Measurements from ENCODE around the gene CLIP1. TPM values are rescaled to one million over a fixed set of nuclear protein-coding genes. Genes with fewer than 3 reads are reported as not detected.

CLIP1 gene
- total RNA-seq, 4 donors from 2014 or later, result 78.7 to 147 (median 118) TPM

DNA sequence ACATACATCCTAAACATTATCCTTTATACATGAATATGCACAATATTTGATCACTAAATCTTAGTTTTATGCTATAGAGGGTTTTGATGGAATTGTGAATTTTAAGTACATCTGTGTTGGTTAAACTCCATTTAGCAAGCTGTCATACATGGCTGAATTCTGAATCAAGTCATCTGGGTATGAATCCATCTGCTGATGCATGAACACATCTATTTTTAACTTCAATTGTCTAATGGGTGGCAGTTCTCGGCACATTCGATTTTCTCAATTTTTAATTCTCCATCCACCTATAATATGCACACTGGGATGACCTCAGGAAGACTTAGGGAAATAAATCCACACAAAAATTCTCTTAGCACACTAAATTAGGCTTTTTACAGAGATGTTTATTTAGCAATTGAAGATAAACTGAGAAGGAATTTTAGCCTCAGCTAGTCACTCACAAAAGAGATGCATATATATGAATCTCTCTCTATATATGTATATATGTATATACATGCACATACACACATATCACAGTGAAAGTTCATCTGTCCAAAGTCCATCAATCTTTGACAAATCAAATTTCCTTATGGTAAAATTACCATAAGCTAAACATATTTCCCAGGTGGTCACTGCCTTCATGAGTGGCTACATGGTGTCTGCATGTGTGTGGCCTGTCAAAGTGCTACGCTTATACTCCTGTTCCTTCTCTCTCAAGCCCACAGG is 111.7 kb downstream of the CLIP1 start:
- 85 to 94% methylated on average over 3 of the region's 3 CpGs for WGBS, 2 donors
- H3K27ac ChIP-seq, result no peak overlapping the region
- H3K36me3 ChIP-seq, result peaks cover 0 to 99% (median 5%) of the 10 kb centered on the region in 3 donors
- DNase-seq, result no peak
- no peaks in the 10 kb centered on the region for H3K4me1 ChIP-seq
- TF ChIP-seq, protein P1, sequence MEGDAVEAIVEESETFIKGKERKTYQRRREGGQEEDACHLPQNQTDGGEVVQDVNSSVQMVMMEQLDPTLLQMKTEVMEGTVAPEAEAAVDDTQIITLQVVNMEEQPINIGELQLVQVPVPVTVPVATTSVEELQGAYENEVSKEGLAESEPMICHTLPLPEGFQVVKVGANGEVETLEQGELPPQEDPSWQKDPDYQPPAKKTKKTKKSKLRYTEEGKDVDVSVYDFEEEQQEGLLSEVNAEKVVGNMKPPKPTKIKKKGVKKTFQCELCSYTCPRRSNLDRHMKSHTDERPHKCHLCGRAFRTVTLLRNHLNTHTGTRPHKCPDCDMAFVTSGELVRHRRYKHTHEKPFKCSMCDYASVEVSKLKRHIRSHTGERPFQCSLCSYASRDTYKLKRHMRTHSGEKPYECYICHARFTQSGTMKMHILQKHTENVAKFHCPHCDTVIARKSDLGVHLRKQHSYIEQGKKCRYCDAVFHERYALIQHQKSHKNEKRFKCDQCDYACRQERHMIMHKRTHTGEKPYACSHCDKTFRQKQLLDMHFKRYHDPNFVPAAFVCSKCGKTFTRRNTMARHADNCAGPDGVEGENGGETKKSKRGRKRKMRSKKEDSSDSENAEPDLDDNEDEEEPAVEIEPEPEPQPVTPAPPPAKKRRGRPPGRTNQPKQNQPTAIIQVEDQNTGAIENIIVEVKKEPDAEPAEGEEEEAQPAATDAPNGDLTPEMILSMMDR (IDR thresholded peaks at IDR 0.05), result no peak
- no peak for TF ChIP-seq POLR2A (IDR thresholded peaks at IDR 0.05)
- intact Hi-C loops (cut with DNase I), result no loop called here
- no peaks in the 10 kb centered on the region for H3K9me3 ChIP-seq
- H3K4me3 ChIP-seq, result no peak overlapping the region
- H3K27me3 ChIP-seq, result no peaks in the 10 kb centered on the region

DNA sequence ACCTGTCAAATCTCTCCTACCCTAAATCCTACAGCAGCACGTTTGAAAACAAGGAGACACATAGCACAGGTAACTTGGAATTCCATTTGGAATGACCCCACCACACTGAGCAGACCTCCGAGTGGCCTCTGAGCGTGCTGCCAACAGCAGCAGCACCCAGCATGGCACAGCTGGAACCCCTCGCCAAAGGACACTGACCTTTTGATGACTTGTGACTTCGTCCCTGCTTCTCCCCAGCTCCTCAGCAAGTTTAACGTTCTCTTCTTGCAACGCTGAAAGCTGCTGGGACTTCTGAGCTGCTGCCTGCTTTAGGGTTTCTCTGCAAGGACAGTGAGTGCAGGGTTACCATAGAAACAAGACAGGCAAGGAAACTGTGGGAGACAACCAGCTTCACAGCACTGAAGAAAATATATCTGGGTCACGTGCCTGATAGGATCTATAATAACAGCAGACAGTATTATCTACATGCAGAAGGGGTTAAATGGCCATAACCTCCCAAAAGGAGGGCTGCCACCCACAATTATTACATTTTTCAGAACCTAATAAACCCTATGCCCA is 112.8 kb downstream of the CLIP1 start:
- intact Hi-C loops (cut with DNase I), result no loop called here
- WGBS, 2 donors, result 84 to 86% methylated on average over 4 to 7 of the region's 8 CpGs
- no peak for DNase-seq
- Histone ChIP-seq H3K27me3 (no peaks in the 10 kb centered on the region), H3K36me3 (peaks cover 0 to 99% (median 9%) of the 10 kb centered on the region in 3 donors), H3K4me3 (no peak overlapping the region), H3K9me3 (no peaks in the 10 kb centered on the region), H3K27ac (no peak overlapping the region), H3K4me1 (no peaks in the 10 kb centered on the region)
- TF ChIP-seq POLR2A (IDR thresholded peaks at IDR 0.05), result no peak
- TF ChIP-seq, protein P1 (IDR thresholded peaks at IDR 0.05), result no peak

DNA sequence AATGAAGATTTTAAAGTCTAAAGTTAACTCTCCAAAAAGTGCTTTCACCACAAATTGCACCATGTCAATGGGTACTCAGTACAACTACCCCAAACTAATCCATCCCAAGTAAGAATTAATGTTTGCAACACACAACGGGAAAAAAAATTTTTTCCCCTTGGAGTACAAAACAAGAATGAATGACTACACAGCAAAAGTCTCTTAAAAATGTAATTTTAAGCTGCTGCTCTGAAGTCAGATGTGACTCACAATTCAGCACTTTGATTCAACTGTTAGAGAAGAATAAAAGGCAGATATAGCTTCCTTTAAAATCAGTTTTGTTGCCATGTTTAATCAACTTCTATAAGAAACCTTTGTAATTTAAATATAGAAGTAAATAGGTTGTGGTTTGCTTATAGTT is 113.7 kb downstream of the CLIP1 start:
- peaks cover 0 to 99% (median 9%) of the 10 kb centered on the region in 3 donors for H3K36me3 ChIP-seq
- H3K27ac ChIP-seq, result no peak overlapping the region
- no peaks in the 10 kb centered on the region for H3K27me3 ChIP-seq
- intact Hi-C loops (cut with DNase I), result no loop called here
- no peaks in the 10 kb centered on the region for H3K9me3 ChIP-seq
- H3K4me3 ChIP-seq, result no peak overlapping the region
- H3K4me1 ChIP-seq, result no peaks in the 10 kb centered on the region
- DNase-seq, result no peak
- 92 to 100% methylated on average over 1 of the region's 1 CpG for WGBS, 2 donors
- no peak for TF ChIP-seq POLR2A (IDR thresholded peaks at IDR 0.05)
- TF ChIP-seq, protein P1 (IDR thresholded peaks at IDR 0.05), result no peak

DNA sequence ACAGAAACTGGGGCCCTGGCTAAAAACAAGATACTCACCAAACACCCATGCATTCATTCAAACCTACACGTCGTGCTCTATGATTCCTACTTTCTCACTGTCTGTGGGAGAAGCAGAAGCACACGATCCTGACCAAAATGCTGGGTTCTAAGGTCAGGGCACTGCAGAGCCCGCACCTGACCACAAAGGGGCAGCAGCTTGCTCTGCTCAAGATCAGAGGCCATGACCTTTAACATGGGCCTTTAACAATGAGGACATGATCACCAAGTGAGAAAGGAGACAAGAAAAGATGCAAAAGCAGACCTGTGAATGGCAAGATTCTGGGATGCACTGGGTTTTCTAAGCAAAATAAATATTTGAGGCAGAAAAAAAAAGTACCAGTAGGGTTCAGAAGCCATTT is 116.1 kb downstream of the CLIP1 start:
- peaks cover 0 to 99% (median 4%) of the 10 kb centered on the region in 3 donors for H3K36me3 ChIP-seq
- TF ChIP-seq, protein P1 (IDR thresholded peaks at IDR 0.05), result peak in 1 of 6 experiments; percentile 5
- TF ChIP-seq POLR2A (IDR thresholded peaks at IDR 0.05), result no peak
- DNase-seq, result no peak
- intact Hi-C loops (cut with DNase I), result no loop called here
- no peak overlapping the region for H3K27ac ChIP-seq
- no peaks in the 10 kb centered on the region for H3K9me3 ChIP-seq
- WGBS, 2 donors, result 70 to 85% methylated on average over 2 to 4 of the region's 4 CpGs
- no peaks in the 10 kb centered on the region for H3K27me3 ChIP-seq
- no peak overlapping the region for H3K4me3 ChIP-seq
- no peaks in the 10 kb centered on the region for H3K4me1 ChIP-seq

DNA sequence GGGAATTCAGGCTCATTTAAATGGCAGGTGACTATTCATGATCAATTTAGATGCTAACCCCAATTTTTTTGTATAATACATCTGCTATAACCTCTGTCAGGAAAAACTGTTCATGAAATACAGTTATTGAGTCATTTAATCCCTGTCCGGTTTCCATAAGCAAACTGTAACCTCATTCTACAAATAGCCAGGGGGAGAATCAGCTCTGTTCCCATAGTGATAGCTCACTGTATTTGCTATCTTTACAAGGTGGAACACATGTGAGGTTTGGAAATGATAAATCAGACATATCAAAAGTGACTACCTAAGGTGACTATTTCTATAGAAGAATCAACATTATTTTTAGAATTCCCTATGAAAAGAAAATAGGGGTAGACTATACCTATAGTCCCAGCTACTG is 117.5 kb downstream of the CLIP1 start:
- H3K4me3 ChIP-seq, result no peak overlapping the region
- WGBS, 2 donors, result 25 to 71% methylated on average over 1 of the region's 1 CpG
- H3K27me3 ChIP-seq, result no peaks in the 10 kb centered on the region
- no peaks in the 10 kb centered on the region for H3K4me1 ChIP-seq
- intact Hi-C loops (cut with DNase I), result no loop called here
- no peak overlapping the region for H3K27ac ChIP-seq
- H3K36me3 ChIP-seq, result peaks cover 0 to 99% (median 4%) of the 10 kb centered on the region in 3 donors
- DNase-seq, result no peak
- H3K9me3 ChIP-seq, result no peaks in the 10 kb centered on the region
- TF ChIP-seq, protein P1 (IDR thresholded peaks at IDR 0.05), result no peak
- TF ChIP-seq POLR2A (IDR thresholded peaks at IDR 0.05), result no peak

Data from esophagus squamous epithelium (tissue), 5 donors.